ENCODE results near the gene ROM1.

GRCh38 chr11:62645946-62646824 is 33.1 kb downstream of the ROM1 start, which contains the start of gene GANAB:
- TF ChIP-seq, protein P1, sequence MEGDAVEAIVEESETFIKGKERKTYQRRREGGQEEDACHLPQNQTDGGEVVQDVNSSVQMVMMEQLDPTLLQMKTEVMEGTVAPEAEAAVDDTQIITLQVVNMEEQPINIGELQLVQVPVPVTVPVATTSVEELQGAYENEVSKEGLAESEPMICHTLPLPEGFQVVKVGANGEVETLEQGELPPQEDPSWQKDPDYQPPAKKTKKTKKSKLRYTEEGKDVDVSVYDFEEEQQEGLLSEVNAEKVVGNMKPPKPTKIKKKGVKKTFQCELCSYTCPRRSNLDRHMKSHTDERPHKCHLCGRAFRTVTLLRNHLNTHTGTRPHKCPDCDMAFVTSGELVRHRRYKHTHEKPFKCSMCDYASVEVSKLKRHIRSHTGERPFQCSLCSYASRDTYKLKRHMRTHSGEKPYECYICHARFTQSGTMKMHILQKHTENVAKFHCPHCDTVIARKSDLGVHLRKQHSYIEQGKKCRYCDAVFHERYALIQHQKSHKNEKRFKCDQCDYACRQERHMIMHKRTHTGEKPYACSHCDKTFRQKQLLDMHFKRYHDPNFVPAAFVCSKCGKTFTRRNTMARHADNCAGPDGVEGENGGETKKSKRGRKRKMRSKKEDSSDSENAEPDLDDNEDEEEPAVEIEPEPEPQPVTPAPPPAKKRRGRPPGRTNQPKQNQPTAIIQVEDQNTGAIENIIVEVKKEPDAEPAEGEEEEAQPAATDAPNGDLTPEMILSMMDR (IDR thresholded peaks at IDR 0.05 in 2 of 3, conservative IDR thresholded peaks at IDR 0.05 in 1 of 3; ENCODE audit: borderline replicate concordance in 1 of 3, insufficient read depth in 1 of 3, low read depth in 2 of 3, low read length in 2 of 3), result no peak
- no peak for TF ChIP-seq EZH2 (IDR thresholded peaks at IDR 0.05)
- TF ChIP-seq SRF (IDR thresholded peaks at IDR 0.05; ENCODE audit: low read depth), result no peak; the same call in 1 of the 2 replicates
- TF ChIP-seq CBX3 (IDR thresholded peaks at IDR 0.05; ENCODE audit: low read depth), result no peak
- peak; percentile 98 for TF ChIP-seq POLR2AphosphoS5 (IDR thresholded peaks at IDR 0.05; ENCODE audit: low read depth, low read length)
- no peak for TF ChIP-seq EZH2phosphoT487 (IDR thresholded peaks at IDR 0.05; ENCODE audit: borderline replicate concordance)
- no peak for TF ChIP-seq ZNF274 (IDR thresholded peaks at IDR 0.05; ENCODE audit: low read depth, low read length)
